A673 (cell line): ENCODE data around the gene COL5A2.

Experiments used
- CTCF ChIP-seq: fragments of 300-800, 200-600 bp; sonication (generic); conservative IDR thresholded peaks from 2 replicates; pipeline ENCODE4 v1.5.1; 2017; ENCODE audit warnings: low read depth, mild to moderate bottlenecking, antibody characterized with exemption, low read length, moderate library complexity, mixed read lengths
- EZH2 ChIP-seq: fragments of 200-600 bp; sonication (generic); IDR thresholded peaks from 2 replicates; pipeline ENCODE4 v1.6.1; 2017; ENCODE audit warnings: borderline replicate concordance, low read depth, mild to moderate bottlenecking, mixed read lengths, antibody characterized with exemption, low read length; ENCODE audit not compliant: poor library complexity, severe bottlenecking

GRCh38 chr2:189015359-189015758 lies 164.2 kb downstream of the COL5A2 start:
- TF ChIP-seq CTCF, result no peak
- TF ChIP-seq EZH2, result no peak
